Right ventricle myocardium inferior (tissue), 1 donor: ENCODE measurements around the gene DTHD1. TPM values are rescaled to one million over a fixed set of nuclear protein-coding genes. Genes with fewer than 3 reads are reported as not detected.

ENCODE experiments used
- ATAC-seq: fragments of 200-7000 bp; cut with Tn5 transposase; one replicate; pipeline ENCODE4 v1.9.1; 2020; ENCODE audit warnings: mild to moderate bottlenecking, moderate library complexity
- DNase-seq: peaks from one replicate; pipeline ENCODE4 v3.0.0; 2021; ENCODE audit errors: missing footprints
- intact Hi-C: fragments of 100-400 bp; cut with DNase I; formaldehyde crosslinking; loops from one replicate; pipeline ENCODE4 v1.11.0; 2022
- long read RNA-seq: library from polyadenylated mRNA; unstranded; transcript quantifications from one replicate; pipeline ENCODE4 v2.0.0, GENCODE V29; 2021
- total RNA-seq: library from RNA; stranded (reverse); fragmentation: NEBNext Ultra II Directional; extraction: Animal tissue kit (Norgen Biotek cat#: 25700); gene quantifications from one replicate; pipeline ENCODE4 v1.2.1, GENCODE V29; 2021
- donor health status: DM: no; HTN: yes; CAD: no; lungs with severe emphysema.

DTHD1 gene
- not detected for total RNA-seq
- long read RNA-seq, result 0 reads

DNA sequence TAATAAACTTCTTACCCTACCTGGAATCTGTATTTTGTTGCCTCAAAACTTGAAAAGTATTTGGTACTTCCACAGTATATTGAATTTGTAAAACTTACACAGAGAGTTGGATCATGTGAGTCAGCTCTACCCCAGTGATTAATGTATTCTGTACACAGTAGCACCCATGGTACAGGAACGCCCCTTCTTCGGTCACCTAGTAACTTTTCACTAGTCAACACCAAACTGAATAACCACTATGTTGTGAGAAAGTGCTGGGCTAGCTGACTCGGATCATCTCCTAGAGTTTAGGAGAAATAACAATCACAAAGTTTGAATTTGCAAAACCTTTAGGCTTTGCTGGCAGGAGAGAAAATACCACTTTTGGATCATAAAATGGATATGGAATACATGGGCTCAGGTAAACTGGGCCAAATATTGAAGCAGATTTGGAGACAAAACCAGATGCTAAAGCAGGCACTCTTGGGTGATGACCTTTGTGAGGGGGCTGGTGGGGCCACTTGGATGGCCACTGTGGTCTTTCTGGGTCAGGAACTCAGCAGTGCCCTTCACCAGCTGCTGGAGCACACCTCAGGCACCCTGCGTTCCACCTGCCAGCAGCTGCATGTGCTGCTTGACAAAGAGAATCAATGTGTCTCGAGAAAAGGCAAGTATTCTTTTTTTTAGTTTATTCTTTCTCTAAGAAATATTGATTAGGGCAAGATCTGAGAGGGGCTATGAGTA is at the start of gene DTHD1:
TSS of gene DTHD1 (plus strand) at position 233 of the 723 bp plus-strand sequence. CDS start at position 376, 143 bp downstream.
- intact Hi-C loops, result no loop called here
- DNase-seq, result no peak
- no peak for ATAC-seq

DNA sequence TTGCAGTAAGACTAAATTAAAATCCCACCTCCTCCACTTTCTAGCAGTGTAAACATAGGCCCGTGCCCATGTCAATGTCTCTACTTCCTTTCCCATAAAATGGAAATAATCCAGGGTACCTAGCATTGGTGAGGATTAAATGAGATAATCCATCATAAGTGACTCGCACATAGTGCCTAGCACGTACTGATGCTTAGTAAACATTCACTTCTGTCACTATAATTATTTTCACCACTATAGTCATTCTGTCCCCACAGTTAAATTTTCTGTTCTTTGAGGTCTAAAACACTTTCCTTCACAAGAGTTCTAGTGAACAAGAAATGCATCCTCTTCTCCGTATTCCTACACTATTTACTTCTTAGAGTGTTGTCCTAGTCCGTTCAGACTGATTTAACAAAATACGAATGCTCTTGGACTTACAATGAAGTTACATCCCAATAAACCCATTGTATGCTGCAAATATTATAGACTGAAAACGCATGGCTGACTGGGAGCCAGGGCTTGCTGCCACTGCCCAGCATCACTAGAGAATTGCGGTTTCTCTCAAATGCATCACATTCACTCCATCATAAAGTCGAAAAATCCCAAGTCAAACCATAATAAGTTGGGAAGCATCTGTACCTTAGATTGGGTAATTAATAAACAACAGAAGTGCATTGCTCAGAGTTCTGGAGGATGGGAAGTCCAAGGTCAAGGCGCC is 47.7 kb upstream of the DTHD1 start:
- DNase-seq (no peak), ATAC-seq (no peak)
- intact Hi-C loops, result no loop called here

DNA sequence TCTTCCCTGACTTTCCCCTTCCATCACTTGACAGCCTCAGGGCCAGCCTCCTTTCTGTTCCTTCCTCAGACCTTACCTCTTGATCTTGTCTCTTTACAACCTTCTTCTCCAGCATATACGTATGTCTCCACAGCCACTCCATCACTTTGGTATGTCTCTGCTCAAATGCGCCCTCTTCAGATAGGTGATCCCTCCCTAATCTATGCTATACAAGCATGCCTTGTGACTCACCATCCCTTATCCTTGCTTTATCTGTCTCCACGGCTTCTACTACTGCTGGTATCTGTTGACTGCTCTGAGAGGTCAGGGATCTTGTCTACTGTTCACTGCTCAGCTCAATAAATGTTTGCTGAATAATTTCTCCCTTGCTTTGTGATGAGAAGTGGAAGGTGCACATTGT is 46.1 kb upstream of the DTHD1 start:
- ATAC-seq, result no peak
- no peak for DNase-seq
- intact Hi-C loops, result no loop called here

DNA sequence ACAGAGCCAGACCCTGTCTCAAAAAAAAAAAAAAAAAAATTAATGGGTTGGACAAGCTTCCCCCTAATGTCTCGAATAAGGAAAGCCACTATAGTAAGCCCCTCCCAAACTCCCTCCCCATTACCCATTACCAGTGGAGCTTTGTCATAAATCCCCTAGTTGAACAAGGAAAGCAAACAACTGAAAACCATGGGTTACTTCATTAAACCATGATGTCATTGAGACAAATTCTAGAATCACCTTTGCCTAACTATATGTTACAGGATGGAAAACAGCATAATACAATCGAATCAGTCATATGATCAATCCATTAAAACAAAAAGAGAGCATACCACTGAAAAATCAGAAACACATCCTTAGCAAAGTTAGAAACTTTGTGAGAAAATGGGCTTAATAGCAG is 45.3 kb upstream of the DTHD1 start:
- no peak for ATAC-seq
- no peak for DNase-seq
- intact Hi-C loops, result no loop called here

DNA sequence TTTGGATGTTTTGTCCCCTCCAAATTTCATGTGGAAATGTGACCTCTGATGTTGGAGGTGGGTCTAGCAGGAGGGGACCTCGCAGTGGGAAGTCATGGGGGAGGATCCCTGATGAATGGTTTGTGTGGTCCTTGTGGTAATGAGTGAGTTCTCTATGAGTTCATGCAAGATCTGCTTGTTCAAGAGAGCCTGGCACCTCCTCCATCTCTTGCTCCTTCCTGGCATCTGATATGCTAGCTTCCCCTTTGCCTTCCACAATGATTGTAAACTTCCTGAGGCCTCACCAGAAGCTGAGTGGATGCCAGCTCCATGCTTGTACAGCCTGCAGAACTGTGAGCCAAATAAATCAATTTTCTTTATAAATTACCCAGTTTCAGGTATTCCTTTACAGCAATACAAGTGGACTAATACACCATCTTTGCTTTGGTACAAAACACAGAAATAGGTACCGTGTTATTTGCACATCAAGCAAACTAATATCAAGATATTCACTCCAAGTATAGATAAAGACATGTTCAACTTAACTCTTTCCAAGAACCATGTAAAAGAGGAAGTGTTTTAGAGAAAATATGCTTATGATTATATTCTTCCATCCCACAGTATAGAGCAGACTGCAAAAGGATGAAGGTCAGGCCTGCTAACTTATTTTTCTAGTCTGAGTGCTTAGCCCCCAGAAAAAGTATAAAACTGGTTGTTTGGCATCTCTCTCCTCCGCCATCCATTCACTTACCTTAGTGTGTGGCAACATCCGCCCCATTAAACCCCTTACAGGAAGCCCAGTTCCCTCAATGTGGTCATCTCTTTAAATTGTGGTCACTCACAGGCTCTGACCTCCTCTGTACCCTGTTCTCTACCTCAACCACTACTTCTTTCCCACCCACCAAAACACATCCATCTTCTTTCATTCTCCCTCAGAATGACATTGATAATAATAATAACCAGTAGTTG is 43.8 kb upstream of the DTHD1 start:
- intact Hi-C loops, result no loop called here
- DNase-seq, result no peak

DNA sequence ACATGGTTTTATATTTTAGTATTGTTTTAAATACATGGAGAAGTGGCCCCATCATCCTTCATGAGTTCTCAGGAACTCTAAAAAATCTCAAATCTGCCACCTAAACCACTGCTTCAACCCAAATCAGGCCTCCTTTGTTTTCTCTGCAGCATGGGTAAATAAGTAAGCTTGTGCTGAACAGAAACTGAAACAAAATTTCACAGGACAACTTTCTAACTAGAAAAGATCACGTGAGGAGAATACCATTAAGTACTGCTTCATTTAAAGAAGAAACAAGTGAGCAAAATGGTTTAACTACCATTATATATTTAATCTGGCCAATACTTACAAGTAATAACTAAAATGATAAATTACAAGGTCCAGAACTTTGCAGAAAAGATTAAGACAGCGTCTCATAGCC is 39.6 kb upstream of the DTHD1 start:
- DNase-seq, result no peak
- ATAC-seq, result no peak
- intact Hi-C loops, result no loop called here

More for the DNA sequence above, 43.8 kb upstream of the DTHD1 start:
- ATAC-seq, result no peak

DNA sequence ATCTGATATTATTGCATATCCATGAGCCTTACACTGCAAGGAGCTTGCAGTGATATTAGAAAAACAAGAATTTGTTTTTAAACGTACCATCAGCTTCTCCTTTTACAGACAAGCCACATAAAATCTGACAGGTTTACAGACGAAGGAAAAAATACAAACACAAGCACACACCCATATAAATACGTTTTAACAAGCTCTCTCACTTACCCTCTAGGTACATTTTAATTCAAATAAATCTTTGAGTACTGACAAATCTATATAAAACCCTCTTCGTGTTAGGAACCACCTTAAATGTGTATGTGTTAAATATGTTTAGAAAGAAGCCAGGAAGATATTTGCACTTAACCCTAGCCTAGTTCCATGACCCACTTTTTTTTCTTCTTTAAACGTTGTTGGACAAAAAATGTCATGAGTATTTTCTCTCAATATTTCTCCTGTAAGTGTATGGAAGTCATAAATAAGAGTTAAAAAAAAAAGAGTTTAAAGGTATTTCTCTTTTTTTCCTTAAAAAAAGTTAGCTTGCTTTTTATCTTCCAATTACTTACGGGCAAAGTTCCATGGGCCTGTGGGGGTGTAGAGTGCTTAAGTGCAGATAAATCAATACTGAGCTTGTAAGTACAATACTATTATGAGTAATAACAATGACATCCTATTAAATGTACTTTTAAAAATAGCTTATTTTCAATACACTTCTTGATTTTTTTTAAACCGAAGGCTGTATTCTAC is 38.6 kb upstream of the DTHD1 start:
- intact Hi-C loops, result no loop called here
- ATAC-seq, result no peak
- DNase-seq, result no peak

DNA sequence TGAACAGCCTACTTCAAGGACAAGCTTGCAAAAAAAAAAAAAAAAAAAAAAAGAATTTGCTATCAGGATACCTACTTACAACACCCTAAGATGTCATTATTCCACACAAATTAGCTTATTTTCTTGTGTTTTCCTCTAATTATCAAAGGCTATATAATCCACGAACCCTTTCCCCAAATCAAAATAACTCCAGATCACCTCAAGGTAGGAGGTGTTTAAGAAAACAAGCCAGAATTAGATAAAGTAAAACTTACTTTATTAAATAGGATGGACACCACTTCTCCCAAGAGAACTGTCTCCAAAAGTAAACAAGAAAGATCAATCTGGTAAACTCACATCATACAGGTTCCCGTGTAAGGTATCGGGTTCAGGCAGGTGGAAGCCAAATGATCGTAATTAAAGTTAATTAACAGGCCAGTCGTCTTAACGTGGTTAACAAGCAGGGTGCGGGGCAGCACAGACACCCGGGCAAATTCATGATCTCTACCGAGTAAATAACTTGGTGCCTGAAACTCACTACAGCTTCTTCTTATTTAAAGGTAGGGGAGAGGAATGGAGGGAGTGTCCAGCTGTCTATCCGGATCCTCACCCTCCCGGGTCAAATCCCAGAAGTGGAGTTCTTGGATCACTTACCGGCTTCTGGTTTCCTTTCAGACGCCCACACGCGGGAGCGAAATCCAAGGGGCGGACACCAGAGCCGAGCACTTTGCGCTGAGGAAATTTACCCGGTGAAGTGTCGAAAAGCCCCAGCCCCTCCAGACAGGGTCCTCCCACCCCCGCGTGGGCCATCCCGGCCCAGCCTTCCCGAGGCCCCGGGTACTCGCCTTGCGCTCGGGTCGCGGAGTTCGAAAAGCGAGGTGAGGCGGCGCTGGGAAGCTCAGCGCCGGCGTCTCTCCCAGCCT is 37.8 kb upstream of the DTHD1 start:
- DNase-seq, result peak; percentile 85
- intact Hi-C loops, result no loop called here
- ATAC-seq, result peak; percentile 67

DNA sequence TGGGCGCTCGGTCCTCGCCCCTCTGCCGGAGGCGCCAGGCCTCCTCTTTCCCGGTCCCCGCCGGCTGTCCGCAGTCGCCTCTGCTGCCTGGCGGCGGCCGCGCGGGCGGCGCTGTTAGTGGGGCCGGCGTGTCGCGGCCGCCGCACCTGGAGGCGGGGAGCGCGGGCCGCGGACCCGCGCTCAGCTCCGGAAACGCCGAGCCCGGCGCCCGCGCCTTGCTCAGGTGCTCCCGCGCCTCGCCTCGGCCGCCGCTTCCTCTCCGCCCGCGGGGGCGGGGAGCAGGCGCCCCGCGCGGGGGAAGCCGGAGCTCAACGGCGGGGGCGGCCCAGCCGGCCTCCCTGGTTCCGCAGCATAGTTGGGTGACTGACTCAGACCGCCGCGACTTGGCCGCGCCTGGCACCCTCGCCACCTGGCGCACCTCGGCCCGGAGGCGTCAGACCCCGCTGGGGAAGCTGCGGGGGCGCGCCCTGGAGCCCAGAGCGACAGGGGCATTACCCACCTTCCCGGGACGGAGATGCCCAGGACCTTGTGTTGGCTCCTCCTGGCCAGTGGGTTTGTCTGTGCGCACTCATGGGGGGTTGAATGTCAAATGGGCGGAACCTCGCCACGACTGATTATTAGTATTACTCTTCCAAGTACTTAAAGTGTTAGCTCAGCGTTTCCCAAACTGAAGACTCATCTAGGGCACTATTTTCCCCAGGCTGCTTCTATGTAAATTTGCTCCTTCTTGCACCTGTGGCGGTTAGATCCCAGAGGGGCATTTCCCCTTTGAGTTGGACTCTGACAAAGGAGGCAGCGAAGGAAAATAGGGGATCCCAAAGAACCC is 36.9 kb upstream of the DTHD1 start, which contains the start of gene ARAP2:
TSS of gene ARAP2 (minus strand) at position 258 of the 826 bp plus-strand sequence. CDS start 15,028 bp downstream, outside the sequence.
- intact Hi-C loops, result no loop called here
- peak; percentile 80 for DNase-seq
- ATAC-seq, result peak; percentile 67

DNA sequence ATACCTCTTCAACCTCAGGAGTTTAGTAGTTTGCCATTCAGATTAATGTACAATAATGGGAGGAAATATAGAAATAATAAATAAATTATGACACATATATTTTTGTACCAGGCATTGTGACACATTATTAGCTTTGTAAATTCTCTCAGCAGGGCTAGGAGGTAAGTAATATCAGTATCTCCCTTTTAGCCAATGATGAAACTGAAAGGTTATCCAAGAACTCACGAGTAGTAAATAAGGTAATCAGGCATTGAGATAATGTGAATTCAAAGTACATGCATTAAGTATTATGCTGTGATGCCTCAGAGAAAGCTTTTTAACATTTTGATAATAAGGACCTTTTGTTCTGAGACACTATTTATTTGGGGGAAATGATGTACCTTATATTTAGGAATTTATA is 31.8 kb upstream of the DTHD1 start:
- intact Hi-C loops, result no loop called here
- no peak for ATAC-seq
- no peak for DNase-seq

DNA sequence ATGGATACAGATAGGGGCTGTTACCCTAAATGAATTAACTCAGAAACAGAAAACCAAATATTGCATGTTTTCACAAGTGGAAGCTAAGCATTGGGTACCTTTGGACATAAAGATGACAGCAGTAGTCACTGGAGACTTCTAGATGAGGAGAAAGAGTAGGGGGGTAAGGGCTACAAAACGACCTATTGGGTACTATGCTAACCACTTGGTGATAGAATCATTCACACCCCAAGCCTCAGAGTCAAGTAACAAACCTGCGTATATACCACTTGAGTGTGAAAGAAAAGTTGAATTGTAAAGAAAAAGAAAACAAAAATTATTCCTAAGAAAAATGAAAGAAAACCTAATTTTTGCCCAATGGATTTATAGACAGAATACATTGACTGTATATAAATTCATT is 29.4 kb upstream of the DTHD1 start:
- no peak for ATAC-seq
- intact Hi-C loops, result no loop called here
- DNase-seq, result no peak

DNA sequence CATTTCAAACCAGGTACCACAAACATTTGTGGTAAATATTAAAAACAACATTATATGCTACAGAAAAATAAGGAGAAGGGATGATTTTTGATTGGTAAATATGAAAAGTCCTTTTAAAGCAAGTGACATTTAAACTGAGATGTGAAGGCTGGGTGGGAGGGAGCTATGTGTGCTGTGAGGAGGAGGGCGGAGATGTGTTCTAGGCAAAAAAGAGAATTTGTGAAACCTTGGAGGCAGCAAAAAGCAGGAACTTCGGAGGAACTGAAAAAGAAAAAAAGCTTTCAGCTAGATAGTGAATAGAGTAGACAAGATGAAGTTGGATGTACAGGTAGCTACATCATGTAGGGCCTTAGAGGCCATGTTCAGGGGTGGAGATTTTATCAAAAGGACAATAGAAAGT is 27.0 kb upstream of the DTHD1 start:
- intact Hi-C loops, result no loop called here
- no peak for ATAC-seq
- DNase-seq, result no peak

DNA sequence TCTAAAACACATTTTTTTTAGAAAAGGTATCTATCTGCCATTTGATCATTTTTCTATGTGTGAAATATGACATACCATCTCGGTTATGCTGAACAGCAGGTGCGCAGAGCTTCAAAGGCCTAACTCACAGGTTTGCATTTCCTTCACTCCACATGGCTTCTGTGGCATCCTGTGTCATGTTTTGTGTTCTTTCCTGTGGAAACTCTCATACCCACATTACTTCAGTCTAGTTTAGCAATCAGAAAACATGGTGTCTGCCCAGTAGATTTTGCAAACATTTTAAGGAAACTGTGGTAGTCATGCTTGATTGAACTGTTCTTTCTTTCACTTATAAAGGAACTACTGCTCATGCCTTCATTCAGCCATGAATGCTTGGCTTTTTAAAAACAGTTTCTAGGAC is 25.8 kb upstream of the DTHD1 start:
- peak; percentile 13 for ATAC-seq
- intact Hi-C loops, result no loop called here
- DNase-seq, result no peak

DNA sequence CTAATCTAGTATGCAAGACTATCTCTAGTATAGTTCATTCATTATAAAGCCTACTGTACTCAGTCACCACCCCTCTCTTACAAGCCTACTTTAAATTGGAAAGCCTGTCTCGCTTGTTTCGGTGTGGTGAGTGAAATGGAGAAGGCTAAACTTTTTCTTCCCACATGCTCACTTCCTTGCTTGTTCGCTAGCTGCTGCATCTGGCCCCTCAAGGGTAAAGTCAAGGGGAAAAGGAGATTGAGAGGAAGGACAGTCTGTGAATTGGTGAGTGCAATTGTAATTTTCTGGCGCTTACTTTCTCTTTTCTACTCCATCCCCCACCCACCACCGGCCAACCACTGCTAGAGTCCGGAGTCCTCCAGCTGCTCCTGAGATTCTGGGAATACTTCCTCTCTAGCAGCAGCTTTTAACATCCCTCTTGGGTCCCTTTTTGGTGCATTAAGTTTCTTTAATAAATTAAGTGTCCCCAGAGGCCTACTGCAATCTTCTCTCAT is 25.0 kb upstream of the DTHD1 start:
- intact Hi-C loops, result no loop called here
- ATAC-seq (peak; percentile 79), DNase-seq (peak; percentile 60)

DNA sequence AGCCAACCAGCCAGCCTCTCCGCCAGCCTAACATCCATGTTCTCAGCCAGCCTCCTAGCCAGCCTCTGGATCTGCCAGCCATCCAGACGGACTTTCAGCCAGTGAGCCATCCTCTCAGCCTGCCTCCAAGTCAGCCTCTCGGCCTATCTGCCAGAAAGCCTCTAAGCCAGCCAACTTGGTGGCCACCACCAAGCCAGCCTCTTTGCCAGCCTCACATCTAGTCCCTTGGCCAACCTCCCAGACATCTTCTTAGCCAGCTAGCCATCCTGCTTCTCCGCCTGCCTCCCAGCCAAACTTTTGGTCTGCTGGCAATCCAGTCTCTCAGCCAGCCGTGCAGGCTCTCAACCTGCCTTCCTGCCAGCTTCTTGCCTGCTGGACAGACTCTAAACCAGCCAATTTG is 20.7 kb upstream of the DTHD1 start:
- intact Hi-C loops, result no loop called here

DNA sequence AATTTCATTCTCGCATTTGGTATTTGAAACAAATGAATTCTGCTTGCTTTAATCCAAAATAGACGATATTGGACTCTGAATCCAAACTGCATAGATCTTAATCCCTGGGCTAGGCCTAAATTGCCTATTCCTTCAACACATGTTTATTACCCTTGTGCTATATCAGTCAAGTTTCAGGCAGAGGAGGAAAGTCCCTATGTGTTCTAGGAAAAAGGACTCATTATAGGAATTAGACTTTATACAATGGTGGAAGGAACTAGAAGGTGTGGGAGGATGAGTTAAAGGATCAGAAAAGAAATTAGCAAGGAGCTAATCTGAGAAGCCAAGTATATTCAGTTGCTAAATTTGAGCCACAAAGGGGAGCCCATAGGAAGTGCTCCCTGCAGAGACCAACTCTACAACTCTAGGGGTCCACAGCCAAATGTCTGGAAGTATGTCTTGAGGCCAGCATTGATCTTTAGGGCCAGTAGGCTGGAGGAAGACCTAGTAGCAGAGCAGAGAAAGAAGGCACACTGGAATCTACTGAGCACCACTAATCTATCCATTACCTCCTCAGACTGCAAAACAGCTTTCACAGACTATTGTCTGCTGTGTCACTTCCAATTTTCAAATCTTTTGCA is 17.1 kb upstream of the DTHD1 start:
- no peak for DNase-seq
- intact Hi-C loops, result no loop called here
- ATAC-seq, result no peak

More for the DNA sequence above, 20.7 kb upstream of the DTHD1 start:
- ATAC-seq (no peak), DNase-seq (no peak)
